ENCODE results near the gene NEK2.

- no peak for TF ChIP-seq POLR2A (IDR thresholded peaks at IDR 0.05)
- no peak for TF ChIP-seq CTCF (IDR thresholded peaks at IDR 0.05)
Observed at GRCh38 chr1:211656728-211657127, 18.7 kb downstream of the NEK2 start.

All from body of pancreas (tissue), 4 donors.